ENCODE data around the gene C19orf25. TPM values are rescaled to one million over a fixed set of nuclear protein-coding genes. Genes with fewer than 3 reads are reported as not detected.

C19orf25 gene
- total RNA-seq, 6 experiments from 2014 or later = 12.2 to 32.7 (median 15.3) TPM

DNA sequence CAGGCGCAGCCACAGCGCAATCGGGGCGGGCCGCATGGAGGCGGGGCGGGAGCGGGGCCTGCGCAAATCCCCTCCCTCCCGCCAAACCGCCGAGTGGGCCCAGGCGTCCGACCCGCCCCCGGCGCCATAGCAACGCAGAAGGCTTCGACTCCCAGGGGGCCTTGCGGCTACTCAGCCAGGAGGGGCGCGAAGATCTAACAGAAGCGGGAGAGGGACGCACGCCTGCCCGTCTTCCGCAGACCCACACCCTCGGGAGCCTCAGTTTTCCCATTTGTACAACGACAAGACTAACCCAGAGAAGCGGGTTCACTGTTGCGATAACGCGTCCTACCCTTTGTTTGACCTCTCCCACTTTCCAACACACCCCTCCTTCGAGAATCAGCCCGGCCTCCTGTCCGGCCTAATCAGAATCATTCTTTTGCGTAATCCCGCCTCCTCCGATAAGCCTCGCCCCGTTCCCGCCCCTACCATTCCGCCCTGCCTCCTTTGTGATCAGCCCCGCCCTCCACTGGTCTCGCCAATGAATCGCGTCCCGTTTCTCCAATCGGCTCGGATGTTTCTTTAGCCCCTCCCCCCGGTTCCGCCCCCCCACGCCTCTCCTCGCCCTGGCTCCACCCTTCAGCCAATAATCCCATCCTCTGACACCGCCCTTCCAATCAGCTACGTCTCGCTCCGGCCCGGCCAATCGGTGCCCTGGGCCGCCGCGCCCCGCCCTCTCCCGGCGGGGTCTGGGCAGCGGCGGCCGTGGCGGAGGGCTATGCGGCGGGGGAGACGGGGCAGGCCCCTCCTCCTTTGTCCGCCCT, 11.5 kb upstream of the C19orf25 start, which contains the start of gene PCSK4:
Gene PCSK4 (minus strand): TSS at position 40 of the 803 bp plus-strand sequence. CDS start 4 bp downstream, at position 36.
- Histone ChIP-seq H3K36me3 (no peaks in the 10 kb centered on the region), H3K27ac (peak within 1 kb of the TSS; percentile 52 to 79 (median 63)), H3K4me1 (peaks cover 0 to 26% (median 7%) of the 10 kb centered on the region in 4 donors), H3K4me3 (peak within 1 kb of the TSS; percentile 75 to 89 (median 86)), H3K27me3 (no peaks in the 10 kb centered on the region), H3K9me3 (no peaks in the 10 kb centered on the region)
- intact Hi-C loops (cut with DNase I) = no loop called here
- TF ChIP-seq, protein P1, sequence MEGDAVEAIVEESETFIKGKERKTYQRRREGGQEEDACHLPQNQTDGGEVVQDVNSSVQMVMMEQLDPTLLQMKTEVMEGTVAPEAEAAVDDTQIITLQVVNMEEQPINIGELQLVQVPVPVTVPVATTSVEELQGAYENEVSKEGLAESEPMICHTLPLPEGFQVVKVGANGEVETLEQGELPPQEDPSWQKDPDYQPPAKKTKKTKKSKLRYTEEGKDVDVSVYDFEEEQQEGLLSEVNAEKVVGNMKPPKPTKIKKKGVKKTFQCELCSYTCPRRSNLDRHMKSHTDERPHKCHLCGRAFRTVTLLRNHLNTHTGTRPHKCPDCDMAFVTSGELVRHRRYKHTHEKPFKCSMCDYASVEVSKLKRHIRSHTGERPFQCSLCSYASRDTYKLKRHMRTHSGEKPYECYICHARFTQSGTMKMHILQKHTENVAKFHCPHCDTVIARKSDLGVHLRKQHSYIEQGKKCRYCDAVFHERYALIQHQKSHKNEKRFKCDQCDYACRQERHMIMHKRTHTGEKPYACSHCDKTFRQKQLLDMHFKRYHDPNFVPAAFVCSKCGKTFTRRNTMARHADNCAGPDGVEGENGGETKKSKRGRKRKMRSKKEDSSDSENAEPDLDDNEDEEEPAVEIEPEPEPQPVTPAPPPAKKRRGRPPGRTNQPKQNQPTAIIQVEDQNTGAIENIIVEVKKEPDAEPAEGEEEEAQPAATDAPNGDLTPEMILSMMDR (IDR thresholded peaks at IDR 0.05) = peak in 1 of 4 donors; percentile 3
- no peak for TF ChIP-seq POLR2A (IDR thresholded peaks at IDR 0.05)
- DNase-seq = peak; percentile 98 to 99 (median 99)
- peak; percentile 78 to 89 (median 82) for ATAC-seq
- 1% methylated on average over 48 of the region's 74 CpGs for WGBS (ENCODE audit: insufficient coverage, low coverage, low lambda C conversion rate, missing lambda C conversion rate)

DNA sequence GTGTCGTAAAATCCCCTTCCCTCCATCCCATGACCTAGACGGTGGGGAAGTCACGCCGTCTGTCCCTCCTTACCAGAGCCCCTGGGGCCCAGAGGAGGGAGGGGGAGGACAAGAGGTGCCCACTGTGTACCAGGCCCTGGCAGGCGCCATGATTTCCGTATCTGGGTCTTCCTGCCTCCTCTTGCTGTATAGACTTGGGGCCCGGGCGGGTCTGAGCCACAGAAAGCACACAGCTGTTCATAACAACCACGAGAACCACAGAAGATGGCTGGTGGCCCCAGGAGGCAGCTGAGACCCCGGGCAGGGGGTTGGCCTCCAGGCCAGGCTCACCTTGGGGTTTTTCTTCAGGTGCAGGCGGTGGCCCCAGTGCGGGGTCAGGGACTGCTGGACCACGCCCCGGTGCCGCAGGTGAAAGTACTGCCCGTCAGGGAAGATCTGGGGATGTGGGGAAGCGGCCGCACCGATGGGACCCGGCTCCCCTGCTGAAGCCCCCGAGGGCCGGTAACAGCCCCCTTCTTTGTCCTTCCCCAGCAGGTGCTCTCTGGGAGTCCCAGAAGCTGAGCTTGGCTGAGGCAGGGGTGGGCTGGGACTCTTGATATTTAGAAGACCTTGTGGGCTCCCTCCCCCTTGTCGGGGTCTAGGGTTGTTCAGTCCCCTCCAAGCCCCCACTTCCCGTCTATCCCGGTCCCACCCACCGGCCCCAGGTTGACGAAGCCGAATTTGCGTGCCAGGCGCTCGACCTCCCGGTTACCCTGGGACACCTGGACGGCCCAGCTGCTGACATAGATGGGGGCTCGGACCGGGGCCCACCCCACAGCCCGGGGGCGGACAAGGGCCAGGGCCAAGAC, 10.7 kb upstream of the C19orf25 start:
- ATAC-seq (no peak), DNase-seq (peak in 2 of 3 donors; percentile 26 to 57)
- H3K27me3 ChIP-seq = no peaks in the 10 kb centered on the region
- 54% methylated on average over 6 of the region's 37 CpGs for WGBS (ENCODE audit: insufficient coverage, low coverage, low lambda C conversion rate, missing lambda C conversion rate)
- no peaks in the 10 kb centered on the region for H3K36me3 ChIP-seq
- H3K4me3 ChIP-seq = peak overlapping the region; percentile 39 to 66 (median 56)
- intact Hi-C loops (cut with DNase I) = no loop called here
- H3K9me3 ChIP-seq = no peaks in the 10 kb centered on the region
- peak overlapping the region in 2 of 3 donors; percentile 49 to 65 for H3K27ac ChIP-seq
- TF ChIP-seq, protein P1 (IDR thresholded peaks at IDR 0.05) = no peak
- no peak for TF ChIP-seq POLR2A (IDR thresholded peaks at IDR 0.05)
- H3K4me1 ChIP-seq = peaks cover 0 to 26% (median 7%) of the 10 kb centered on the region in 4 donors

DNA sequence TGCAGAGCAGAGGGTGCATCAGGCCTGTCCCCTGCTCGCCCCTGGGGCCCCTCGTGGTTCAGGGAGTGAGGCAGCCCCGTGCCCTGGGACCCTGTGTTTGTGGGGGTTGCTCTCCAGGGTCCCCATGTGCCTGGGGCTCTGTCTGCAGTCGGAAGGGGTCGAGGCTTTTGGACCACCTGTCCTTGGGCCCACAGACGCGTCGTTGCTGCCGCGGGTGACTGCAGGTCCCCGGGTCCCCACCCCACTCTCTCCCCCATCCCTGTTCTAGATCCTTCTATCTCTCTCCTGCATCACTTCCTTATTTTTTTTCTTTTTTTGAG, 9.2 kb upstream of the C19orf25 start:
- TF ChIP-seq, protein P1 (IDR thresholded peaks at IDR 0.05) = no peak
- TF ChIP-seq POLR2A (IDR thresholded peaks at IDR 0.05) = no peak
- WGBS (ENCODE audit: insufficient coverage, low coverage, low lambda C conversion rate, missing lambda C conversion rate) = 80% methylated on average over 6 of the region's 11 CpGs
- intact Hi-C loops (cut with DNase I) = no loop called here
- Histone ChIP-seq H3K27me3 (no peaks in the 10 kb centered on the region), H3K27ac (no peak overlapping the region), H3K4me3 (no peak overlapping the region), H3K36me3 (no peaks in the 10 kb centered on the region), H3K4me1 (peaks cover 0 to 20% (median 6%) of the 10 kb centered on the region in 4 donors), H3K9me3 (no peaks in the 10 kb centered on the region)
- ATAC-seq (no peak), DNase-seq (no peak)

DNA sequence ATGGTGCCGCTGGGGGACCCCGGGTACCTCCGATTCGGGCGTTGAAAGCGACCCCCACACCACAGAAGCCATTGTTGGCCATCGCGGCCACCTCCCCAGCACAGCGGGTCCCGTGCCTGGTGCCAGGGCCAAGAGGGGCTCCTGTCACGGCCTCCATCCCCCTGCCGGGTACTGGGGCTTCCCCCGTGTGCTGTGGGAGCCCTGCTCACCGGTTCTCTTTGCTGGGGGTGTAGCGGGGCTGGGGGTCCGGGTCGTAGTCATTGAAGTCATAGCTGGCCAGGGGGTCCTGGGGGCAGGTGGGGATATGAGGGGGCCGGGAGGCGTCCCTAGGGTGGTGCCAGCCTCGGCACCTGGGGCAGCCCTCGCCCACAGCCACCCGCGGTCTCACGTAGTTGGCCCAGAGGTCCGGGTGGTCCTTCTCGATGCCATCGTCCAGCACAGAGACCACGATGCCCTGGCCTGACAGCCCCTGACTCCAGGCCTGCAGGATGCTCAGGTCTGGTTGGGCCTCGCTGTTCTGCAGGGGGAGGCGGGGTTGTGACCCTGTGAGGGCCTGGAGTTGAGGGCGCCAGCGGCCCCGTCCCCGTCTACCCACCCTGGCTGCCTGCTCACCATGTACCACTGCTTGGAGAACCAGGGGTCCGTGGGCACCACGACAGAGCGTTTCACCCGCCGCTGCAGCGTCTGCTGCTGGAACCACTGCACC, 8.7 kb upstream of the C19orf25 start:
- WGBS (ENCODE audit: insufficient coverage, low coverage, low lambda C conversion rate, missing lambda C conversion rate) = 85% methylated on average over 4 of the region's 40 CpGs
- no peaks in the 10 kb centered on the region for H3K27me3 ChIP-seq
- H3K9me3 ChIP-seq = no peaks in the 10 kb centered on the region
- ATAC-seq (no peak), DNase-seq (peak in 2 of 3 donors; percentile 24 to 53)
- peaks cover 0 to 15% (median 4%) of the 10 kb centered on the region in 4 donors for H3K4me1 ChIP-seq
- TF ChIP-seq, protein P1 (IDR thresholded peaks at IDR 0.05) = no peak
- no peak for TF ChIP-seq POLR2A (IDR thresholded peaks at IDR 0.05)
- no peaks in the 10 kb centered on the region for H3K36me3 ChIP-seq
- intact Hi-C loops (cut with DNase I) = no loop called here
- no peak overlapping the region for H3K4me3 ChIP-seq
- H3K27ac ChIP-seq = no peak overlapping the region

All from right lobe of liver (tissue), 6 donors.